H1 (cell line): ENCODE results near the gene FADS6. TPM values are rescaled to one million over a fixed set of nuclear protein-coding genes. Genes with fewer than 3 reads are reported as not detected.
A peak's percentile ranks its signal among the peaks of the same experiment; 100 is the strongest.

Experiments
- CTCF ChIA-PET: fragments of 300-600 bp; sonication (Branson Sonifier 250); formaldehyde crosslinking; loops from one replicate; lab custom pipeline; 2021; ENCODE audit not compliant: partially characterized antibody; lab: Charles Lee
- POLR2A ChIA-PET: fragments of 300-600 bp; sonication (Branson Sonifier 250); formaldehyde crosslinking; loops from one replicate; lab custom pipeline; 2021; ENCODE audit warnings: inconsistent platforms; ENCODE audit not compliant: partially characterized antibody; lab: Charles Lee
- DNase-seq, 2 experiments: peaks; one replicate each; pipeline versions ENCODE4 v3.0.0 to v3.0.0-alpha.2; 2010 to 2022; ENCODE audit warnings: low spot score in 2 of 2, low read depth in 1 of 2, mixed read lengths in 1 of 2
- FAIRE-seq: peaks from 2 replicates; lab custom pipeline; 2011; peaks lifted over from hg19 to GRCh38; lab: Jason Lieb, UNC
- H2AFZ ChIP-seq: 2 replicates; pipeline ENCODE4 v1.8.1; 2012; ENCODE audit warnings: low read length, inconsistent platforms
- H2AK5ac ChIP-seq: 2 replicates; pipeline ENCODE4 v1.6.1; 2013; ENCODE audit warnings: low read depth, low read length
- H2BK120ac ChIP-seq: replicated peaks from 2 replicates; pipeline ENCODE3; 2013; ENCODE audit warnings: low read depth, low read length, inconsistent platforms
- H2BK12ac ChIP-seq: 2 replicates; pipeline ENCODE4 v1.6.1; 2013; ENCODE audit warnings: low read depth, low read length
- H2BK15ac ChIP-seq: 2 replicates; pipeline ENCODE4 v1.6.1; 2013; ENCODE audit warnings: low read length
- H2BK20ac ChIP-seq: 2 replicates; pipeline ENCODE4 v1.6.1; 2013; ENCODE audit warnings: low read length
- H2BK5ac ChIP-seq: 2 replicates; pipeline ENCODE4 v1.6.1; 2013; ENCODE audit warnings: low read depth, low read length
- H3K14ac ChIP-seq: 2 replicates; pipeline ENCODE4 v1.6.1; 2013; ENCODE audit warnings: inconsistent platforms; ENCODE audit not compliant: insufficient read length
- H3K18ac ChIP-seq: 2 replicates; pipeline ENCODE4 v1.6.1; 2013; ENCODE audit warnings: low read length; ENCODE audit errors: extremely low read depth
- H3K23ac ChIP-seq: 2 replicates; pipeline ENCODE4 v1.6.1; 2013; ENCODE audit warnings: inconsistent platforms; ENCODE audit not compliant: insufficient read length
- H3K23me2 ChIP-seq: 2 replicates; pipeline ENCODE4 v1.6.1; 2013; ENCODE audit warnings: low read depth, low read length
- H3K27ac ChIP-seq: 2 replicates; pipeline ENCODE4 v1.6.1; 2011; ENCODE audit warnings: low read depth, low read length, inconsistent platforms
- H3K27me3 ChIP-seq, 4 experiments: replicated peaks in 1 of 4; 1 replicate in 1 of 4; 2 replicates in 3 of 4; pipeline versions ENCODE4 v1.6.1 to v1.8.1; 2011 to 2013; ENCODE audit warnings: low read length in 3 of 4, mild to moderate bottlenecking in 3 of 4, inconsistent platforms in 2 of 4, mixed read lengths in 2 of 4, moderate library complexity in 1 of 4; ENCODE audit not compliant: control insufficient read depth in 3 of 4, insufficient read depth in 3 of 4; ENCODE audit errors: extremely low read depth in 1 of 4
- H3K36me3 ChIP-seq, 4 experiments: 2 replicates each; pipeline versions ENCODE4 v1.6.1 to v1.8.1; 2011 to 2013; ENCODE audit warnings: mild to moderate bottlenecking in 4 of 4, low read length in 3 of 4, moderate library complexity in 2 of 4, control low read depth in 1 of 4, inconsistent platforms in 1 of 4; ENCODE audit not compliant: insufficient read depth in 4 of 4, control insufficient read depth in 2 of 4
- H3K4ac ChIP-seq: replicated peaks from 2 replicates; pipeline ENCODE3; 2013; ENCODE audit warnings: low read length, low read depth, mixed read lengths, inconsistent platforms; ENCODE audit not compliant: insufficient read length
- H3K4me1 ChIP-seq, 4 experiments: replicated peaks in 1 of 4; 1 replicate in 1 of 4; 2 replicates in 3 of 4; pipeline versions ENCODE4 v1.6.1 to v1.8.1; 2011 to 2013; ENCODE audit warnings: low read length in 3 of 4, inconsistent platforms in 2 of 4, mixed read lengths in 1 of 4; ENCODE audit not compliant: insufficient read depth in 4 of 4, control insufficient read depth in 3 of 4
- H3K4me2 ChIP-seq, 2 experiments: 2 replicates each; pipeline versions ENCODE4 v1.6.1 to v1.8.1; 2011 to 2013; ENCODE audit warnings: low read depth in 2 of 2, low read length in 2 of 2, control low read depth in 1 of 2, inconsistent platforms in 1 of 2, mild to moderate bottlenecking in 1 of 2; ENCODE audit not compliant: insufficient read depth in 1 of 2
- H3K4me3 ChIP-seq, 4 experiments: fragments of 200-600, 300-600 bp in 1 of 4; sonication (generic), shearing (Covaris generic), sonication (Bioruptor Twin) in 1 of 4; 2 replicates each; pipeline versions ENCODE4 v1.5.1 to v1.8.1; 2011 to 2016; ENCODE audit warnings: low read length in 4 of 4, low read depth in 3 of 4, control low read depth in 2 of 4, inconsistent platforms in 2 of 4, mild to moderate bottlenecking in 2 of 4, mixed read lengths in 1 of 4, moderate library complexity in 1 of 4; ENCODE audit not compliant: insufficient read depth in 2 of 4; ENCODE audit errors: extremely low read depth in 1 of 4
- H3K56ac ChIP-seq: replicated peaks from 2 replicates; pipeline ENCODE3; 2013; ENCODE audit warnings: low read depth, mild to moderate bottlenecking, mixed read lengths, low read length, inconsistent platforms; ENCODE audit not compliant: insufficient read length
- H3K79me1 ChIP-seq: 2 replicates; pipeline ENCODE4 v1.6.1; 2013; ENCODE audit warnings: low read depth, low read length, control low read depth
- H3K79me2 ChIP-seq, 2 experiments: 2 replicates each; pipeline versions ENCODE4 v1.6.1 to v1.8.1; 2012 to 2013; ENCODE audit warnings: low read length in 2 of 2, mild to moderate bottlenecking in 2 of 2, inconsistent platforms in 1 of 2; ENCODE audit not compliant: insufficient read depth in 2 of 2, control insufficient read depth in 1 of 2
- H3K9ac ChIP-seq, 4 experiments: replicated peaks in 1 of 4; 1 replicate in 1 of 4; 2 replicates in 3 of 4; pipeline versions ENCODE4 v1.6.1 to v1.8.1; 2011 to 2013; ENCODE audit warnings: low read depth in 3 of 4, low read length in 3 of 4, control low read depth in 2 of 4, mild to moderate bottlenecking in 2 of 4, moderate library complexity in 2 of 4, inconsistent platforms in 1 of 4; ENCODE audit errors: extremely low read depth in 1 of 4
- H3K9me3 ChIP-seq, 2 experiments: 2 replicates each; pipeline versions ENCODE4 v1.6.1 to v1.8.1; 2012 to 2013; ENCODE audit warnings: mild to moderate bottlenecking in 2 of 2, moderate library complexity in 2 of 2, control low read depth in 1 of 2, inconsistent platforms in 1 of 2, low read depth in 1 of 2, low read length in 1 of 2, mixed read lengths in 1 of 2; ENCODE audit not compliant: insufficient read depth in 2 of 2
- H4K20me1 ChIP-seq, 2 experiments: replicated peaks in 1 of 2; 2 replicates each; pipeline versions ENCODE3 to v1.8.1; 2011 to 2013; ENCODE audit warnings: inconsistent platforms in 2 of 2, low read length in 2 of 2, mild to moderate bottlenecking in 1 of 2; ENCODE audit not compliant: insufficient read depth in 2 of 2, control insufficient read depth in 1 of 2
- H4K5ac ChIP-seq: 2 replicates; pipeline ENCODE4 v1.6.1; 2013; ENCODE audit warnings: low read length, low read depth, mixed read lengths, inconsistent platforms; ENCODE audit not compliant: insufficient read length
- H4K8ac ChIP-seq: 2 replicates; pipeline ENCODE4 v1.8.0; 2013; ENCODE audit warnings: mild to moderate bottlenecking, moderate library complexity, low read length, inconsistent platforms; ENCODE audit not compliant: insufficient read depth; ENCODE audit errors: extremely low read depth
- H4K91ac ChIP-seq: replicated peaks from 2 replicates; pipeline ENCODE3; 2013; ENCODE audit warnings: low read length, mixed read lengths, inconsistent platforms; ENCODE audit not compliant: insufficient read length
- HDAC6 ChIP-seq: IDR thresholded peaks from one replicate; pipeline ENCODE4 v1.7.1; 2012; ENCODE audit warnings: low read depth, mild to moderate bottlenecking, inconsistent platforms, low read length, moderate library complexity
- RAD21 ChIP-seq, 2 experiments: IDR thresholded peaks in 1 of 2; conservative IDR thresholded peaks in 1 of 2; 2 replicates each; pipeline ENCODE4 v1.6.1; 2011; ENCODE audit warnings: low read depth in 2 of 2, low read length in 2 of 2, improper control_type of control experiment in 1 of 2, inconsistent platforms in 1 of 2, mild to moderate bottlenecking in 1 of 2, moderate library complexity in 1 of 2
- SUZ12 ChIP-seq: fragments of 200-600 bp; sonication (generic); IDR thresholded peaks from 2 replicates; pipeline ENCODE4 v1.6.1; 2012; ENCODE audit warnings: mild to moderate bottlenecking, inconsistent platforms, low read length, moderate library complexity, mixed read lengths
- WGBS, 2 experiments: shearing (Covaris generic) in 1 of 2; methylation state at CpG; one replicate each; pipeline versions ENCODE4 v1.1.6 to v1.1.7; 2013 to 2015; ENCODE audit warnings: low lambda C conversion rate in 2 of 2, mixed read lengths in 2 of 2, inconsistent platforms in 1 of 2, low coverage in 1 of 2, missing lambda C conversion rate in 1 of 2; ENCODE audit not compliant: insufficient replicate concordance in 2 of 2, insufficient coverage in 1 of 2, insufficient read length in 1 of 2; ENCODE audit errors: extremely low coverage in 1 of 2, missing lambda C conversion rate in 1 of 2; 5-methylcytosine and 5-hydroxymethylcytosine counted together
- polyA plus RNA-seq, 7 experiments: library from polyadenylated mRNA; depleted of rRNA in 3 of 7; stranded (reverse) in 5 of 7; unstranded in 2 of 7; fragments of >200 nt in 5 of 7; fragments of 200-250 nt in 2 of 7; gene quantifications; 1 replicate in 5 of 7; 2 replicates in 1 of 7; 4 replicates in 1 of 7; pipeline versions ENCODE4 v1.2.1 to v1.2.3, GENCODE V29; 2011 to 2013; ENCODE audit warnings: missing spikeins in 2 of 7, mixed read lengths in 2 of 7
- total RNA-seq: library from RNA; stranded (reverse); fragmentation: NEBNext Ultra II Directional; extraction: Animal tissue kit (Norgen Biotek cat#: 25700); gene quantifications from 2 replicates; pipeline ENCODE4 v1.2.1, GENCODE V29; 2021

The FADS6 gene
- total and polyA plus RNA-seq, 2 of the 8 experiments (the other 6 are each of a cell fraction or from before 2014, with no cell fraction given), result 0.56 to 2.5 TPM

- ChIA-PET POLR2A (no interaction called here), CTCF (interaction anchor here (0.8 to 49.9 kb wide), 4 partner anchors 15 to 155 kb away, joined by 3 to 1072 read pairs (median 7); no protein-coding TSS in a partner anchor)
- Histone ChIP-seq H4K91ac (no peak overlapping the region), H3K79me1 (no peaks in the 10 kb centered on the region), H3K23ac (no peak overlapping the region), H3K27me3 (peaks cover 22 to 59% (median 51%) of the 10 kb centered on the region in 4 experiments), H4K20me1 (peaks cover 2 to 6% of the 10 kb centered on the region in 2 experiments), H2AK5ac (no peak overlapping the region), H2BK5ac (no peak overlapping the region), H3K79me2 (no peaks in the 10 kb centered on the region), H3K23me2 (peaks cover 3% of the 10 kb centered on the region; the same call in 1 of the 2 replicates), H4K8ac (no peak overlapping the region; the same call in 1 of the 2 replicates), H3K56ac (no peak overlapping the region), H2AFZ (no peak overlapping the region), H3K27ac (no peak overlapping the region), H3K36me3 (no peaks in the 10 kb centered on the region), H2BK20ac (no peak overlapping the region), H3K4me1 (peaks cover 0 to 6% (median 4%) of the 10 kb centered on the region in 4 experiments; a peak in 4 of 7 replicates), H2BK12ac (no peak overlapping the region), H3K9me3 (no peaks in the 10 kb centered on the region), H4K5ac (no peak overlapping the region), H3K18ac (no peak overlapping the region), H2BK15ac (no peak overlapping the region), H3K4me3 (peak overlapping the region in 3 of 4 experiments; percentile 28 to 54 (median 42); a peak in 4 of 8 replicates), H3K9ac (no peak overlapping the region), H3K4ac (no peak overlapping the region)
- DNase-seq, result no peak
- WGBS, 2 experiments, result 31% methylated on average over 12 of the region's 12 CpGs; no CpG with 5 or more reads in 1 of the 2 experiments
- FAIRE-seq, result no peak
- TF ChIP-seq RAD21 (IDR thresholded peaks at IDR 0.05 in 1 of 2, conservative IDR thresholded peaks at IDR 0.05 in 1 of 2; ENCODE audit: low read depth in 2 of 2, low read length in 2 of 2) (peak in 1 of 2 experiments; percentile 12; a peak in 1 of 4 replicates), SUZ12 (peak; percentile 78), HDAC6 (no peak)
- TF ChIP-seq, all 59 proteins: peak for 2
- Histone ChIP-seq H2BK120ac (no peak overlapping the region), H3K4me2 (peak overlapping the region; percentile 70), H3K14ac (no peak overlapping the region)
Measured at GRCh38 chr17:74936470-74936799, 43.0 kb upstream of the FADS6 start.
